Lower lobe of right lung (tissue), 2 donors: Measurements from ENCODE around the gene STX5. TPM values are rescaled to one million over a fixed set of nuclear protein-coding genes. Genes with fewer than 3 reads are reported as not detected.

Source experiments
- ATAC-seq, 2 donors: fragments of 200-7000 bp; cut with Tn5 transposase; one replicate each; pipeline ENCODE4 v1.9.1; 2020 to 2022; ENCODE audit warnings: mild to moderate bottlenecking in 2 of 2, moderate library complexity in 2 of 2
- DNase-seq: peaks from one replicate; pipeline ENCODE4 v3.0.0-alpha.2; 2020
- H3K27ac ChIP-seq: fragments of 200-600 bp; one replicate; pipeline ENCODE4 v1.8.0; 2022
- H3K27me3 ChIP-seq: fragments of 200-600 bp; one replicate; pipeline ENCODE4 v1.8.0; 2022; ENCODE audit warnings: low read depth
- H3K36me3 ChIP-seq: fragments of 200-600 bp; one replicate; pipeline ENCODE4 v1.8.0; 2022; ENCODE audit warnings: mild to moderate bottlenecking
- H3K4me1 ChIP-seq: fragments of 200-600 bp; one replicate; pipeline ENCODE4 v1.8.0; 2022
- H3K4me3 ChIP-seq: fragments of 200-600 bp; one replicate; pipeline ENCODE4 v1.8.0; 2022; ENCODE audit warnings: mild to moderate bottlenecking
- H3K9me3 ChIP-seq: fragments of 200-600 bp; one replicate; pipeline ENCODE4 v1.8.0; 2022
- CTCF ChIP-seq: fragments of 200-600 bp; IDR thresholded peaks from one replicate; pipeline ENCODE4 v1.8.0; 2022; ENCODE audit warnings: antibody characterized with exemption, mild to moderate bottlenecking
- intact Hi-C: fragments of 100-400 bp; cut with DNase I; formaldehyde crosslinking; loops from one replicate; pipeline ENCODE4 v1.11.0; 2022
- total RNA-seq: library from RNA; stranded (reverse); fragmentation: NEBNext Ultra II Directional; extraction: Animal tissue kit (Norgen Biotek cat#: 25700); gene quantifications from one replicate; pipeline ENCODE4 v1.2.1, GENCODE V29; 2021
- donor health status: DM: no; HTN: yes; CAD: no; lungs with severe emphysema.

The STX5 gene
- total RNA-seq, 1 donor from 2014 or later: 42.0 TPM

GRCh38 chr11:62852523-62853188 is 20.8 kb upstream of the STX5 start:
- peaks cover 33% of the 10 kb centered on the region for H3K4me1 ChIP-seq
- peaks cover 28% of the 10 kb centered on the region for H3K36me3 ChIP-seq
- no peak for ATAC-seq

GRCh38 chr11:62851807-62852522 is 20.1 kb upstream of the STX5 start:
- Histone ChIP-seq H3K4me3 (no peak overlapping the region), H3K9me3 (no peaks in the 10 kb centered on the region), H3K27ac (no peak overlapping the region), H3K36me3 (peaks cover 28% of the 10 kb centered on the region), H3K4me1 (peaks cover 33% of the 10 kb centered on the region), H3K27me3 (no peaks in the 10 kb centered on the region)
- intact Hi-C loops: no loop called here
- no peak for TF ChIP-seq CTCF
- no peak for ATAC-seq
- DNase-seq: no peak

More at GRCh38 chr11:62852523-62853188, 20.8 kb upstream of the STX5 start:
- Histone ChIP-seq H3K27me3 (no peaks in the 10 kb centered on the region), H3K27ac (no peak overlapping the region), H3K9me3 (no peaks in the 10 kb centered on the region), H3K4me3 (no peak overlapping the region)
- DNase-seq: no peak
- intact Hi-C loops: no loop called here
- TF ChIP-seq CTCF: no peak

- peaks cover 27% of the 10 kb centered on the region for H3K4me1 ChIP-seq
- no peak overlapping the region for H3K27ac ChIP-seq
- no peaks in the 10 kb centered on the region for H3K27me3 ChIP-seq
- no peak for TF ChIP-seq CTCF
- DNase-seq (no peak), ATAC-seq (no peak)
- no peaks in the 10 kb centered on the region for H3K9me3 ChIP-seq
- H3K36me3 ChIP-seq: peaks cover 28% of the 10 kb centered on the region
- intact Hi-C loops: no loop called here
- H3K4me3 ChIP-seq: no peak overlapping the region
Measured at GRCh38 chr11:62850911-62851806, 19.3 kb upstream of the STX5 start.

- no peak for DNase-seq
- peaks cover 5% of the 10 kb centered on the region for H3K4me1 ChIP-seq
- peaks cover 13% of the 10 kb centered on the region for H3K36me3 ChIP-seq
- no peak overlapping the region for H3K4me3 ChIP-seq
- no peaks in the 10 kb centered on the region for H3K9me3 ChIP-seq
- intact Hi-C loops: no loop called here
- no peaks in the 10 kb centered on the region for H3K27me3 ChIP-seq
- H3K27ac ChIP-seq: no peak overlapping the region
- ATAC-seq: no peak
- TF ChIP-seq CTCF: no peak
Measured at GRCh38 chr11:62847767-62848314, 16.0 kb upstream of the STX5 start.

GRCh38 chr11:62846177-62846576 is 14.3 kb upstream of the STX5 start:
- H3K4me1 ChIP-seq: peaks cover 10% of the 10 kb centered on the region
- intact Hi-C loops: no loop called here
- no peaks in the 10 kb centered on the region for H3K36me3 ChIP-seq
- no peaks in the 10 kb centered on the region for H3K9me3 ChIP-seq
- ATAC-seq: no peak
- no peak overlapping the region for H3K4me3 ChIP-seq
- H3K27me3 ChIP-seq: no peaks in the 10 kb centered on the region
- DNase-seq: no peak
- TF ChIP-seq CTCF: no peak
- no peak overlapping the region for H3K27ac ChIP-seq
